Endothelial cell of umbilical vein (primary cell): ENCODE measurements around the gene FXYD4.

Experiments used
- EZH2 ChIP-seq: IDR thresholded peaks from 2 replicates; pipeline ENCODE4 v1.6.1; 2012; ENCODE audit warnings: borderline replicate concordance, low read depth, mild to moderate bottlenecking, moderate library complexity, low read length, inconsistent platforms; ENCODE audit not compliant: severe bottlenecking
- GATA2 ChIP-seq: IDR thresholded peaks from 2 replicates; pipeline ENCODE4 v1.7.0; 2011; ENCODE audit warnings: low read depth, mild to moderate bottlenecking, moderate library complexity, mixed read lengths, low read length; ENCODE audit not compliant: insufficient read length, insufficient read depth
- POLR2A ChIP-seq: IDR thresholded peaks from 2 replicates; pipeline ENCODE4 v1.6.1; 2012; ENCODE audit warnings: low read depth, mild to moderate bottlenecking, control low read depth, low read length
- TF ChIP-seq, protein P1 (sequence below), 2 donors: IDR thresholded peaks; 1 replicate in 1 of 2; 2 replicates in 1 of 2; pipeline ENCODE4 v1.5.1; 2011; ENCODE audit warnings: low read length in 2 of 2, mild to moderate bottlenecking in 2 of 2, moderate library complexity in 2 of 2, control low read depth in 1 of 2, inconsistent platforms in 1 of 2, low read depth in 1 of 2; ENCODE audit not compliant: insufficient read depth in 1 of 2; ENCODE audit errors: extremely low read depth in 1 of 2

DNA sequence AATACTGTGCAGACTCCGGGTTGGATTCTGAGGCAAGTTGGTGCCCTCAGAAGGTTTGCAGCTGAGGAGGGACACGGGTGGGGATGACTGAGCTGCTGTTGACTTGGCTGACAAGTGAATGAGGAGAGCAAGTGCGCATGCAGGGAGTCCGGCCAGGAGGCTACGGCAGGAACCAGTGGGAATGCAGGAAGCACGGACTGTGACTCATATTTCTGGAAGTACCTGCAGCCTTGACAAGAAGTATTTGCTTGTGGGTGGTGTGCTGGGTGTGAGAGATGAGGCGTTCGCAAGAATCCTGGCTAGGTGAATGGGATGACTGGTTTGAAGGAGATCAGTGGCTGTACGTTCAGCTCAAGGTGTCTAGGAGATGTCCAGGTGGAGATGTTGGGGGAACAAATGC is 30.8 kb upstream of the FXYD4 start:
- TF ChIP-seq EZH2 (no peak), POLR2A (no peak), GATA2 (no peak)
- TF ChIP-seq, protein P1, sequence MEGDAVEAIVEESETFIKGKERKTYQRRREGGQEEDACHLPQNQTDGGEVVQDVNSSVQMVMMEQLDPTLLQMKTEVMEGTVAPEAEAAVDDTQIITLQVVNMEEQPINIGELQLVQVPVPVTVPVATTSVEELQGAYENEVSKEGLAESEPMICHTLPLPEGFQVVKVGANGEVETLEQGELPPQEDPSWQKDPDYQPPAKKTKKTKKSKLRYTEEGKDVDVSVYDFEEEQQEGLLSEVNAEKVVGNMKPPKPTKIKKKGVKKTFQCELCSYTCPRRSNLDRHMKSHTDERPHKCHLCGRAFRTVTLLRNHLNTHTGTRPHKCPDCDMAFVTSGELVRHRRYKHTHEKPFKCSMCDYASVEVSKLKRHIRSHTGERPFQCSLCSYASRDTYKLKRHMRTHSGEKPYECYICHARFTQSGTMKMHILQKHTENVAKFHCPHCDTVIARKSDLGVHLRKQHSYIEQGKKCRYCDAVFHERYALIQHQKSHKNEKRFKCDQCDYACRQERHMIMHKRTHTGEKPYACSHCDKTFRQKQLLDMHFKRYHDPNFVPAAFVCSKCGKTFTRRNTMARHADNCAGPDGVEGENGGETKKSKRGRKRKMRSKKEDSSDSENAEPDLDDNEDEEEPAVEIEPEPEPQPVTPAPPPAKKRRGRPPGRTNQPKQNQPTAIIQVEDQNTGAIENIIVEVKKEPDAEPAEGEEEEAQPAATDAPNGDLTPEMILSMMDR (IDR thresholded peaks at IDR 0.05; ENCODE audit: extremely low read depth in 1 of 2, insufficient read depth in 1 of 2, low read depth in 1 of 2, low read length in 2 of 2): no peak
